IPS-15b (cell line): ENCODE data around the gene OTUD6A.
"Not testable (repeated sequence)": the region's sequence is repeated elsewhere in the genome, so short reads cannot be mapped to it uniquely, and the experiment has no call there.

ENCODE experiments used
- H3K27me3 ChIP-seq: one replicate; pipeline ENCODE4 v1.6.1; 2013; ENCODE audit warnings: low read length; ENCODE audit not compliant: control insufficient read depth, insufficient read depth
- H3K36me3 ChIP-seq: one replicate; pipeline ENCODE4 v1.6.1; 2013; ENCODE audit warnings: low read length; ENCODE audit not compliant: control insufficient read depth, insufficient read depth
- H3K4me1 ChIP-seq: one replicate; pipeline ENCODE4 v1.6.1; 2013; ENCODE audit warnings: mild to moderate bottlenecking, low read length; ENCODE audit not compliant: control insufficient read depth, insufficient read depth
- H3K4me3 ChIP-seq: one replicate; pipeline ENCODE4 v1.5.1; 2013; ENCODE audit warnings: low read depth, low read length
- H3K9ac ChIP-seq: one replicate; pipeline ENCODE4 v1.6.1; 2013; ENCODE audit warnings: low read depth, mild to moderate bottlenecking, low read length
- H3K9me3 ChIP-seq: one replicate; pipeline ENCODE4 v1.6.1; 2013; ENCODE audit warnings: mild to moderate bottlenecking, low read length; ENCODE audit not compliant: control insufficient read depth, insufficient read depth

Gene OTUD6A

DNA sequence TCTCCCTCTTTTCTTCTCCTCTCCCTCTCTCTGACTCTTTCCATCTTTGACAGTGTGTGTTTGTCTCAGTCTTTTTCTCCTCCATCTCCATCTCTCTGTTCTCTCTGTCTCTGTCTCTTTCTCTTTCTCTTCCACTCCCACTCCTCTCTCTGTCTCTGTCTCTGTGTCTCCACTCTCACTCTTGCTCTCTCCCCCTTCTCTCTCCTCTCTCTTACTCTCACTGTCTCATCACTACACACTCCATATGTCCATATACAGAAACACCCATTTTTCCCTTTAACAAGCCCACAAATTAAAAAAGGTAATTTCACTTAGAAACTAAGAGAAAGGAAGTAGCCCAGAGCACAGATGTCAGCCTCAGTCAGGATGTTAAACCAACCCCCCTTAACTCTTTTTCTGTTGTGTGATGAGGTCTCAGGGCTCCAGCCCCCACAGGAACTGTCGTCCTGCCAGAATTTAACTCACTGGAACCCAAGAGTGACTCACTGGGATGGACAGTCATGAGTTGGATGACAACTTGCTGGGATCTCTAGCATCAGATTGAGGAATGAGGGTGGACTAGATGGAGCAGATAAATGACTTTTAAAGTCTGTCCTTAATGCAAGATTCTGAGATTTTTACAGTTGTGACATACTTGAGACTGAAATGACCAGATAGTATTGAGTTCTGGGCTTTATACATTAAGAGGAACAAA lies 27.5 kb downstream of the OTUD6A start:
- no peaks in the 10 kb centered on the region for H3K4me1 ChIP-seq
- H3K9me3 ChIP-seq: peaks cover 3% of the 10 kb centered on the region
- H3K27me3 ChIP-seq: no peaks in the 10 kb centered on the region
- no peaks in the 10 kb centered on the region for H3K36me3 ChIP-seq
- H3K4me3 ChIP-seq: no peak overlapping the region
- no peak overlapping the region for H3K9ac ChIP-seq

DNA sequence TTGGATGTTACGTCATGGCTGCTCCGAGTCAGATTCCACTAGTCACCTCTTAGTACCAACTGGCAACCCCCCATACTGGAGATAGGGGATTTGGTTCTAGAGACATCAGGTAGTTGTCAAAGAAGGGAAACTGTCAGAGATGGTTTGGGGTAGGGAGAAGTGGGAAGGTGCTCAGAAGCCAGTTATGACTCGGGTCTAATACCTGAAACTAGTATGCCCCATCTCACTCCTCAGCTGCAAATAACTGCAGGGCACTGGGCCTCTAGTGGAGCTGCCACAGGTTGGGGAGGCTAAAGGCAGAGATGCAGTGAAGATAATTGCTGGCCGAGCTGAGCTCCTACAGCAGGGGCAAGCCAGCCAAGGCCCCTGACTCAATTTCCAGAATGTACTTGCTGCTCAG lies 30.0 kb downstream of the OTUD6A start:
- Histone ChIP-seq H3K27me3 (no peaks in the 10 kb centered on the region), H3K4me3 (no peak overlapping the region), H3K9me3 (peaks cover 3% of the 10 kb centered on the region), H3K9ac (no peak overlapping the region), H3K36me3 (no peaks in the 10 kb centered on the region), H3K4me1 (no peaks in the 10 kb centered on the region)

DNA sequence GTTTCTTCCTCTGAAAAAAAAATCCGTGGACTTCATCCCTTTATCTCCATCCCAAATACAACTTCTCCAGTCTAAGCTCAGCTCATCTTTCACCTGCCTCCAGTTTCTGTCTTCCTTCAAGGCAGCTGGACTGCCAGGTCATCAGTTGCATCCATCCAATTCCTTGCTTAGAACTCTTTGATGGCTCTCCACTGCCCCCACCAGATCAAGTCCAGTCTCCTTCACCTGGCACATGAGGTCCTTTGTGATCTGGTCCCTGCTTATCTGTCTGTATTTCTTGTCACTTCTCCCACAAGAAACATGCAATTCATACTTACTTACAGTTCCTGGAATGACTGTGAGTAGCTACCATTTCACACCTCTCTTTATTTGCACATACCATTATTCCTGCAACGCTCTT lies 33.8 kb downstream of the OTUD6A start:
- no peaks in the 10 kb centered on the region for H3K27me3 ChIP-seq
- no peaks in the 10 kb centered on the region for H3K36me3 ChIP-seq
- no peaks in the 10 kb centered on the region for H3K9me3 ChIP-seq
- H3K4me1 ChIP-seq: no peaks in the 10 kb centered on the region
- no peak overlapping the region for H3K4me3 ChIP-seq
- no peak overlapping the region for H3K9ac ChIP-seq

DNA sequence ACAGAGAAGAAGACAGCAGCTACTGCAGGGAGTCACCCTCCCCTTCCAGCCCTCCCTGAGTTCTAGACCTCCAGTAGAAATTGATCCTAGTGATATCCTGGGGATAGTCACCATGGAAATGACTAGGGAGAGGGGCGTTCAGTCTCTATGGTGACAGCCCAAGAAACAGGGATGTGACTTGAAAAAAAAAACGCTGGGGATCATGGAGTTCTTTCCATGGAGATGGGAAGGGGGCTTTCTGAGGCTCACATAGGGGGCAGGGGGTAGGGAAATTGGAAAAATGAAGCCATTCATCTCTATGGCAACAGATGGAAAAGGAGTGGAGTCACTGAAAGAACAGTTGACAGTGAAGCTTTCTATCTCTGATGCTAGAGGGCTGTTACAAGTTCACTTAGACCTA lies 43.0 kb downstream of the OTUD6A start:
- no peak overlapping the region for H3K4me3 ChIP-seq
- no peak overlapping the region for H3K9ac ChIP-seq
- H3K9me3 ChIP-seq: no peaks in the 10 kb centered on the region
- H3K27me3 ChIP-seq: no peaks in the 10 kb centered on the region
- H3K4me1 ChIP-seq: no peaks in the 10 kb centered on the region
- no peaks in the 10 kb centered on the region for H3K36me3 ChIP-seq

DNA sequence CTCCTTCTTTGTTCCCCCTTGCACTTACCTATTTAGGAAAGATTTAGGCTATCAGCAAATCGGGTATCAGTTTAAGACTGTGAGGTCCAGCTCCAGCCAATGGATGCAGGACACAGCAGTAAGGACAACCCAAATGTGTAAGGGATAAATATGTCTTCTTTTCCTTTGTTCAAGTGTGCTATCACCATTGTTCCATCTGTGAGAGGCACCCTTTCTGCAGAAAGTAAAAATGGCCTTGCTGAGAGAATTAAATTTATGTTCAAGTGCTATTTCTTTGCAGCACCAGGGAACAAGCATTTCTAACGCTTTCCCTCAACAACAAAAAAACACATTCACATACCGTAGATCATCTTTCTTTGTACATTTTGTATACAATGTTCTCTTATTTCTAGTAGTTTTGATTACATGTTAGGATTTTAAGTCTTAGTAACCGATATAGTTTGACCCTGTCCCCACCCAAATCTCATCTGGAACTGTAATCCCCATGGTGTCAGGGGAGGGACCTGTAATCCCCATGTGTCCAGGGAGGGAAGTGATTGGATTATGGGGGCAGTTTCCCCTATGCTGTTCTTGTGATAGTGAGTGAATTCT lies 49.3 kb downstream of the OTUD6A start:
- not testable (repeated sequence) for H3K4me1 ChIP-seq, H3K9ac ChIP-seq, H3K36me3 ChIP-seq, H3K4me3 ChIP-seq, H3K9me3 ChIP-seq, H3K27me3 ChIP-seq
